ENCODE data around the gene SHROOM1.

DNA sequence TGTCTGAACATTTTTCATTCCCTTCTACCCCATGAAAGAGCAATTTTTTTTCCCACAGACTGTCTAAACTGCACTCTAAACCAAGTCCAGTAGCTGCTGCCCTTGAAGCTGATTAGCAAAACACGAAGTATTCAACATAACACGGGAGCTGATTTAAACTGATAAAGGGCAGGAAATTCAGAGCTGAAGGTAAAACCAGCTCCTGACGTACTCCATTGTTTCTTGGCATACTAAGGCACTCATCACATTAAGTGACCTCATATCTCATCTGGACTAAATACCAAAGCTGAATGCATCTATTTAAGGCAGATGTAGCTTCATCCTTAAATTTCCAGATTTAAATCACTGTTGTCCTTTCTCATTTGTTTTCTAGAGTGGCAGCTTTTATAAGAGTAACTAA lies 23.9 kb upstream of the SHROOM1 start:
- TF ChIP-seq GATA3 (IDR thresholded peaks at IDR 0.05; ENCODE audit: low read depth, low read length) (no peak), GATA2 (IDR thresholded peaks at IDR 0.05; ENCODE audit: low read depth, low read length) (peak; percentile 9; the same call in 1 of the 2 replicates)
